ENCODE data around the gene DMAC2L. TPM values are rescaled to one million over a fixed set of nuclear protein-coding genes. Genes with fewer than 3 reads are reported as not detected.

Gene DMAC2L
- total RNA-seq, 1 experiment from 2014 or later: 8.9 TPM

- intact Hi-C loops (cut with micrococcal nuclease): no loop called here
- Histone ChIP-seq H3K4me2 (ENCODE audit: low read length) (no peak overlapping the region), H3K27me3 (ENCODE audit: insufficient read depth, low read length) (no peaks in the 10 kb centered on the region), H3K9me2 (ENCODE audit: insufficient read depth) (no peaks in the 10 kb centered on the region), H3K27ac (ENCODE audit: low read depth, low read length) (no peak overlapping the region), H3K9me3 (ENCODE audit: control insufficient read depth in 1 of 2, insufficient read depth in 1 of 2, low read depth in 1 of 2, low read length in 2 of 2) (no peaks in the 10 kb centered on the region), H2AFZ (ENCODE audit: low read depth, low read length, poor library complexity, severe bottlenecking) (no peak overlapping the region), H4K20me1 (ENCODE audit: insufficient read depth) (no peaks in the 10 kb centered on the region), H3K79me2 (ENCODE audit: insufficient read depth, low read length) (no peaks in the 10 kb centered on the region), H3K9ac (ENCODE audit: low read length) (no peak overlapping the region), H3K4me3 (replicated peaks in 1 of 2; ENCODE audit: low read depth in 1 of 2, low read length in 2 of 2) (no peak overlapping the region), H3K36me3 (ENCODE audit: control insufficient read depth in 1 of 2, insufficient read depth in 2 of 2, low read length in 2 of 2) (no peaks in the 10 kb centered on the region), H3K4me1 (ENCODE audit: control insufficient read depth in 1 of 2, insufficient read depth in 2 of 2, low read length in 2 of 2) (peaks cover 9 to 32% of the 10 kb centered on the region in 2 experiments)
- DNase-seq (ENCODE audit: low read depth, low spot score) (no peak), ATAC-seq (no peak)
- no peak for TF ChIP-seq SP1 (IDR thresholded peaks at IDR 0.05; ENCODE audit: low read depth)
- TF ChIP-seq ATF3 (IDR thresholded peaks at IDR 0.05): no peak
- no peak for TF ChIP-seq POLR2A (IDR thresholded peaks at IDR 0.05; ENCODE audit: borderline replicate concordance, extremely low read depth, insufficient read depth, insufficient read length)
- TF ChIP-seq MAX (IDR thresholded peaks at IDR 0.05): no peak
- no peak for TF ChIP-seq EGR1 (IDR thresholded peaks at IDR 0.05; ENCODE audit: low read depth)
- ChIA-PET CTCF (no interaction called here), RAD21 (ENCODE audit: low non-redundant PET in 1 of 2, low total read pairs in 2 of 2, uncharacterized antibody in 2 of 2, unreplicated experiment in 2 of 2) (no interaction called here), POLR2A (no interaction called here)
- no TSS peak for BruUV-seq (replicated peaks)
Measured at GRCh38 chr14:50366589-50366988, 54.5 kb downstream of the DMAC2L start.

- no peaks in the 10 kb centered on the region for H3K27me3 ChIP-seq (ENCODE audit: insufficient read depth, low read length)
- RAD21 ChIA-PET (ENCODE audit: low non-redundant PET in 1 of 2, low total read pairs in 2 of 2, uncharacterized antibody in 2 of 2, unreplicated experiment in 2 of 2): no interaction called here
- no peak for DNase-seq (ENCODE audit: low read depth, low spot score)
- no peaks in the 10 kb centered on the region for H3K79me2 ChIP-seq (ENCODE audit: insufficient read depth, low read length)
- H3K4me3 ChIP-seq (replicated peaks in 1 of 2; ENCODE audit: low read depth in 1 of 2, low read length in 2 of 2): no peak overlapping the region
- POLR2A ChIA-PET: no interaction called here
- no peaks in the 10 kb centered on the region for H3K36me3 ChIP-seq (ENCODE audit: control insufficient read depth in 1 of 2, insufficient read depth in 2 of 2, low read length in 2 of 2)
- intact Hi-C loops (cut with micrococcal nuclease): no loop called here
- BruUV-seq (replicated peaks): no TSS peak
- CTCF ChIA-PET: no interaction called here
- no peaks in the 10 kb centered on the region for H4K20me1 ChIP-seq (ENCODE audit: insufficient read depth)
- H3K27ac ChIP-seq (ENCODE audit: low read depth, low read length): no peak overlapping the region
- H3K9ac ChIP-seq (ENCODE audit: low read length): no peak overlapping the region
- no peaks in the 10 kb centered on the region for H3K9me2 ChIP-seq (ENCODE audit: insufficient read depth)
- no peaks in the 10 kb centered on the region for H3K9me3 ChIP-seq (ENCODE audit: control insufficient read depth in 1 of 2, insufficient read depth in 1 of 2, low read depth in 1 of 2, low read length in 2 of 2)
- H2AFZ ChIP-seq (ENCODE audit: low read depth, low read length, poor library complexity, severe bottlenecking): no peak overlapping the region
- H3K4me2 ChIP-seq (ENCODE audit: low read length): no peak overlapping the region
- TF ChIP-seq POLR2A (IDR thresholded peaks at IDR 0.05; ENCODE audit: borderline replicate concordance, extremely low read depth, insufficient read depth, insufficient read length): no peak
- TF ChIP-seq ZFX (IDR thresholded peaks at IDR 0.05): no peak
- no peak for TF ChIP-seq TCF7L2 (IDR thresholded peaks at IDR 0.05; ENCODE audit: borderline replicate concordance, extremely low read depth, insufficient read depth, insufficient read length)
- no peak for TF ChIP-seq EGR1 (IDR thresholded peaks at IDR 0.05; ENCODE audit: low read depth)
- no peak for TF ChIP-seq JUND (IDR thresholded peaks at IDR 0.05)
- no peak for TF ChIP-seq ELF1 (IDR thresholded peaks at IDR 0.05; ENCODE audit: borderline replicate concordance, low read depth)
- TF ChIP-seq EZH2phosphoT487 (IDR thresholded peaks at IDR 0.05; ENCODE audit: borderline replicate concordance): no peak
- TF ChIP-seq SRF (IDR thresholded peaks at IDR 0.05; ENCODE audit: low read depth): no peak
- no peak for TF ChIP-seq SP1 (IDR thresholded peaks at IDR 0.05; ENCODE audit: low read depth)
- TF ChIP-seq ZBTB33 (IDR thresholded peaks at IDR 0.05; ENCODE audit: extremely low read depth, insufficient replicate concordance, low read length): no peak
- TF ChIP-seq ZNF274 (IDR thresholded peaks at IDR 0.05; ENCODE audit: low read depth, low read length): no peak
- no peak for TF ChIP-seq CEBPB (IDR thresholded peaks at IDR 0.05; ENCODE audit: low read depth)
- TF ChIP-seq CBX3 (IDR thresholded peaks at IDR 0.05; ENCODE audit: low read depth): no peak
- TF ChIP-seq POLR2AphosphoS5 (IDR thresholded peaks at IDR 0.05; ENCODE audit: low read depth, low read length): no peak
- no peak for ATAC-seq
- H3K4me1 ChIP-seq (ENCODE audit: control insufficient read depth in 1 of 2, insufficient read depth in 2 of 2, low read length in 2 of 2): peaks cover 0 to under 1% of the 10 kb centered on the region in 2 experiments; a peak in 1 of 4 replicates
Measured at GRCh38 chr14:50371546-50371945, 59.4 kb downstream of the DMAC2L start.
